BLaER1 treated with 17β-estradiol and CSF1 and Interleukin-3, amounts not matched to agents 10 nM and 100 nM (cell line): Measurements from ENCODE around the gene TMEM204.
A peak's percentile ranks its signal among the peaks of the same experiment; 100 is the strongest.
"Not testable (repeated sequence)": the region's sequence is repeated elsewhere in the genome, so short reads cannot be mapped to it uniquely, and the experiment has no call there.

Source experiments
- H3K27ac ChIP-seq, 11 experiments: shearing (Covaris generic); formaldehyde crosslinking; 2 replicates each; pipeline ENCODE4 v1.8.1; 2022
- H3K27me3 ChIP-seq, 11 experiments: shearing (Covaris generic); formaldehyde crosslinking; 2 replicates each; pipeline ENCODE4 v1.8.1; 2022
- H3K36me3 ChIP-seq, 11 experiments: shearing (Covaris generic); formaldehyde crosslinking; 2 replicates each; pipeline ENCODE4 v1.8.1; 2022
- H3K4me1 ChIP-seq, 10 experiments: shearing (Covaris generic); formaldehyde crosslinking; 2 replicates each; pipeline ENCODE4 v1.8.1; 2022
- H3K4me2 ChIP-seq, 11 experiments: shearing (Covaris generic); formaldehyde crosslinking; 2 replicates each; pipeline ENCODE4 v1.8.1; 2022
- H3K4me3 ChIP-seq, 10 experiments: shearing (Covaris generic); formaldehyde crosslinking; 2 replicates each; pipeline ENCODE4 v1.8.1; 2022
- H3K9ac ChIP-seq, 11 experiments: shearing (Covaris generic); formaldehyde crosslinking; 2 replicates each; pipeline ENCODE4 v1.8.1; 2022
- H3K9me3 ChIP-seq, 11 experiments: shearing (Covaris generic); formaldehyde crosslinking; replicated peaks in 1 of 11; 2 replicates each; pipeline ENCODE4 v1.8.1; 2022
- H4K20me1 ChIP-seq, 11 experiments: shearing (Covaris generic); formaldehyde crosslinking; 2 replicates each; pipeline ENCODE4 v1.8.1; 2022
- Cebpa-rat ChIP-seq, 11 experiments: shearing (Covaris generic); IDR thresholded peaks; 2 replicates each; pipeline ENCODE4 v1.8.1; 2022

The TMEM204 gene

GRCh38 chr16:1583180-1583579, 49.7 kb downstream of the TMEM204 start:
- H3K9ac ChIP-seq, result 0 out of 22 replicates have a peak overlapping the region, but pooled peaks of 1 of the 11 experiments have one; percentile 21
- H3K27me3 ChIP-seq, result no peaks in the 10 kb centered on the region
- H3K27ac ChIP-seq, result 0 out of 22 replicates have a peak overlapping the region, but pooled peaks of 1 of the 11 experiments have one; percentile 4
- TF ChIP-seq Cebpa-rat (IDR thresholded peaks at IDR 0.05), result no peak
- H3K4me1 ChIP-seq, result peaks cover 0 to 23% (median 16%) of the 10 kb centered on the region in 10 experiments; a peak in 14 of 20 replicates
- peaks cover 9 to 11% (median 10%) of the 10 kb centered on the region in 11 experiments; a peak in 21 of 22 replicates for H3K9me3 ChIP-seq
- peak overlapping the region in 7 of 11 experiments; percentile 10 to 50 (median 35); a peak in 11 of 22 replicates for H3K4me2 ChIP-seq
- peaks cover 32 to 85% (median 64%) of the 10 kb centered on the region in 11 experiments for H3K36me3 ChIP-seq
- 0 out of 22 replicates have a peak, but pooled peaks cover 0 to 3% (median 0%) of the 10 kb centered on the region in 11 experiments for H4K20me1 ChIP-seq
- H3K4me3 ChIP-seq, result no peak overlapping the region

DNA sequence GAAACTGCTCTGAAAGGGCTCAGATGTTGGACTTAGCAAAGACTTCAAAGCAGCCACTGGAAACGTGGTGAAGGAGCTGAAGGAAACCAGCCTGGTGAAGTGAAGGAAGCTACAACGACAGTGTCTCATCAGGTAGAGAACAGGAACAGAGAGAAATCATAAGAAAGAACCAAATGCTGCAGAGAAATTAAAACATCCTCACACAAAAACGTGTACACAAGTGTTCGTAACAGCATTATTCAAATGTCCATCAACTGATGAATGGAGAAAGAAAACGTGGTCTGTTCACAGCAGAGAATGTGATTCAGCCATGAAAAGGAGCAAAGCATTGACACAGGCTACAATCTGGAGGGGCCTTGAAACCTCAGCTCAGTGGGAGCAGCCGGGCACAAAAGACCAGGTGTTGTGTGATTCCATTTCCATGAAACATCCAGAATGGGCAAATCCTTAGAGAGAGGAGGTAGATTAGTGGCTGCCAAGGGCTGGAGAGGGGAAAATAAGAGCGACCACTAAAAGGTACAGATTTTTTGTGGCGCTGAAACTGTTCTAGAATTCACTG, 51.5 kb downstream of the TMEM204 start:
- Histone ChIP-seq H4K20me1 (0 out of 22 replicates have a peak, but pooled peaks cover 0 to 3% (median 0%) of the 10 kb centered on the region in 11 experiments), H3K27ac (no peak overlapping the region), H3K4me1 (peaks cover 0 to 18% (median 15%) of the 10 kb centered on the region in 10 experiments; a peak in 14 of 20 replicates), H3K4me2 (no peak overlapping the region), H3K4me3 (no peak overlapping the region), H3K9me3 (peaks cover 9 to 11% (median 10%) of the 10 kb centered on the region in 11 experiments; a peak in 21 of 22 replicates), H3K36me3 (peaks cover 36 to 81% (median 62%) of the 10 kb centered on the region in 11 experiments), H3K27me3 (no peaks in the 10 kb centered on the region), H3K9ac (no peak overlapping the region)
- no peak for TF ChIP-seq Cebpa-rat (IDR thresholded peaks at IDR 0.05)

- H4K20me1 ChIP-seq, result peaks cover 0 to 9% (median 0%) of the 10 kb centered on the region in 11 experiments; a peak in 2 of 22 replicates
- no peak for TF ChIP-seq Cebpa-rat (IDR thresholded peaks at IDR 0.05)
- peak overlapping the region in 1 of 11 experiments; percentile 13; a peak in 2 of 22 replicates for H3K9ac ChIP-seq
- no peaks in the 10 kb centered on the region for H3K27me3 ChIP-seq
- no peak overlapping the region for H3K4me2 ChIP-seq
- H3K4me3 ChIP-seq, result no peak overlapping the region
- H3K9me3 ChIP-seq, result no peaks in the 10 kb centered on the region
- peaks cover 12 to 64% (median 37%) of the 10 kb centered on the region in 11 experiments; a peak in 18 of 22 replicates for H3K36me3 ChIP-seq
- no peak overlapping the region for H3K27ac ChIP-seq
- H3K4me1 ChIP-seq, result peaks cover 0 to 17% (median 13%) of the 10 kb centered on the region in 10 experiments; a peak in 16 of 20 replicates
These were observed 56.9 kb downstream of the TMEM204 start for GRCh38 chr16:1590366-1590765.

DNA sequence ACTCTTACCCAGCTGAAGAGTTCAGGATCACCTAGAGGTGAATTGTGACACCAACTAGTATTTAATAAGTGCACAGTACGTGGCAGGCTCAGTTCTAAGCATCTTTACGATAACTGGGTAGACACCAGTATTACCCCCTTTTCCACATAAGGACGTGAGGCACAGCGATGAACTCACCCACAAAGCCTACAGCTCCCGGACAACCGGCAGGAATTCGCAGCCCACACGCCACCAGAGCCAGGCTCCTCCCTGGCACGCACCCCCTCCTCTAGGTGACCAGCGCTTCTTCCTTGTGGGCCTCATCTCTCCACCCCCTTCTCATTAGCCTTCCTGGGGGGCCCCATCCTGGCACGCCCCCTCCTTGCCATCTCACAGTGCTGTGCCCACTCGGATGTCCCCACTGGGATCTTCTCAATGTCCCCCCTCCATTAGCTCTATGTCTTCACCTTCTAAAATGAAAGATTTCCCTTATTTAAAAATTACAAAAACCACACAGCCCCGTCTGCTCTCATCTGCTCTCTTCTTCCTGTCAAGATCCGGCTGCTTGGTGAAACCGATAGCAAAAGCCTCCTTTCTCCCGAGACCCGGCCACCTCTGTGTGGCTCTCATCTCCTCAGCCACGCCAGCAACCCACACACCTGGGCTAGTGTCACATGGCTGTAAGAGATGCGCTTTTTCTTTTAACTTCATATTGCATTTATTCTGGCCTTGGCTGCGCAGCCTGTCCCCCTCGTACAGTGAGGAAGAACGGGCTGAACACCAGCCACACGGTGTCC, 57.7 kb downstream of the TMEM204 start:
- Histone ChIP-seq H3K4me1 (peaks cover 0 to 23% (median 17%) of the 10 kb centered on the region in 10 experiments; a peak in 16 of 20 replicates), H4K20me1 (peaks cover 0 to 9% (median 0%) of the 10 kb centered on the region in 11 experiments; a peak in 2 of 22 replicates), H3K27ac (no peak overlapping the region), H3K9me3 (no peaks in the 10 kb centered on the region), H3K4me2 (no peak overlapping the region), H3K27me3 (no peaks in the 10 kb centered on the region), H3K36me3 (peaks cover 10 to 59% (median 35%) of the 10 kb centered on the region in 11 experiments; a peak in 18 of 22 replicates), H3K4me3 (no peak overlapping the region), H3K9ac (peak overlapping the region in 1 of 11 experiments; percentile 13; a peak in 2 of 22 replicates)
- no peak for TF ChIP-seq Cebpa-rat (IDR thresholded peaks at IDR 0.05)

DNA sequence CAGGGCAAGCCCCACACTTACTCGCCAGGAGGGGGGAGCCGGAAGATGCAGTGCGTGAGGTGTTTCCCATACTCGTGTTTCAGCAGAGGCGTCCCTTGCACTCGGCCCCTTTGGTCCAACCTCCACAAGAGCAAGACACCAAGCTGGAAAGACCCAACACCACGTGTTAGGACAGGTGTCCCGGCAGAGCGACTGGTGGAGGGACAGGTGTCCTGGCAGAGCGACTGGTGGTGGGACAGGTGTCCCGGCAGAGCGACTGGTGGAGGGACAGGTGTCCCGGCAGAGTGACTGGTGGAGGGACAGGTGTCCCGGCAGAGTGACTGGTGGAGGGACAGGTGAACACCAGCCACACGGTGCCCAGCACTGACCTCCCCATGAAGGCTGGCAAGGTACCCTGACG, 59.0 kb downstream of the TMEM204 start:
- H3K27me3 ChIP-seq, result no peaks in the 10 kb centered on the region
- H3K4me1 ChIP-seq, result peaks cover 0 to 25% (median 17%) of the 10 kb centered on the region in 10 experiments; a peak in 16 of 20 replicates
- peaks cover 8 to 58% (median 30%) of the 10 kb centered on the region in 11 experiments; a peak in 19 of 22 replicates for H3K36me3 ChIP-seq
- no peaks in the 10 kb centered on the region for H3K9me3 ChIP-seq
- H4K20me1 ChIP-seq, result peaks cover 0 to 9% (median 0%) of the 10 kb centered on the region in 11 experiments; a peak in 2 of 22 replicates
- H3K27ac ChIP-seq, result no peak overlapping the region
- H3K9ac ChIP-seq, result no peak overlapping the region
- H3K4me3 ChIP-seq, result no peak overlapping the region
- TF ChIP-seq Cebpa-rat (IDR thresholded peaks at IDR 0.05), result no peak
- H3K4me2 ChIP-seq, result no peak overlapping the region

- not testable (repeated sequence) for H3K27me3 ChIP-seq, H3K4me3 ChIP-seq, H3K9ac ChIP-seq, H4K20me1 ChIP-seq, H3K27ac ChIP-seq, H3K9me3 ChIP-seq
- H3K4me1 ChIP-seq, result peaks cover 0 to 25% (median 17%) of the 10 kb centered on the region in 10 experiments; a peak in 16 of 20 replicates
- H3K36me3 ChIP-seq, result peaks cover 0 to 45% (median 20%) of the 10 kb centered on the region in 11 experiments; a peak in 18 of 22 replicates
- H3K4me2 ChIP-seq, result peak overlapping the region in 7 of 11 experiments; percentile 5 to 52 (median 19); a peak in 7 of 22 replicates
These were observed 62.0 kb downstream of the TMEM204 start for GRCh38 chr16:1595511-1595910.

- H4K20me1 ChIP-seq, result peaks cover 0 to 9% (median 0%) of the 10 kb centered on the region in 11 experiments; a peak in 1 of 22 replicates
- peaks cover 0 to 8% (median 4%) of the 10 kb centered on the region in 11 experiments; a peak in 10 of 22 replicates for H3K9me3 ChIP-seq
- H3K27me3 ChIP-seq, result no peaks in the 10 kb centered on the region
- H3K4me3 ChIP-seq, result no peak overlapping the region
- TF ChIP-seq Cebpa-rat (IDR thresholded peaks at IDR 0.05), result no peak
- H3K27ac ChIP-seq, result no peak overlapping the region
- H3K36me3 ChIP-seq, result peaks cover 8 to 45% (median 24%) of the 10 kb centered on the region in 11 experiments; a peak in 19 of 22 replicates
- H3K4me2 ChIP-seq, result no peak overlapping the region
- no peak overlapping the region for H3K9ac ChIP-seq
- H3K4me1 ChIP-seq, result peaks cover 0 to 25% (median 17%) of the 10 kb centered on the region in 10 experiments; a peak in 16 of 20 replicates
These were observed 63.0 kb downstream of the TMEM204 start for GRCh38 chr16:1596516-1596915.

DNA sequence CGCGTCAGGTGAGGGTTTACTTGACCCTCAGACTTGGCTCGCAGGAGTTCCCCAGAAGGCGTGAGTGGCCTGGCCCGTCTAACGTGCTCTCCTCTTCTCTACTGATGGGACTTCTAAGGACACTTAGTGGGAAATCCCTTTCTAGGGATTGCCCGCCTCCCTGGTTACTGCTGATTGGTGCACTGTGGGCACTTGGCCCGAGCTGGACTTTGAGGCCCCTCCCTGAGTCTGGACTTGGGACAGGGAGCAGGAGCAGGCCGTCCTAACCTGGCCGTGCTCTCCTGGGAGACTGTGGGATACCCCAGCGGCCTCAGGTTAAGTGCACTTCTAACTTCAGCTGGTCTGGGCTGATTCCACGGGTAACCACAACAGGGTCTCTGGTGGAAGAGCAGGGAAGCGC, 63.7 kb downstream of the TMEM204 start:
- H3K9me3 ChIP-seq, result peaks cover 0 to 8% (median 4%) of the 10 kb centered on the region in 11 experiments; a peak in 10 of 22 replicates
- H4K20me1 ChIP-seq, result peaks cover 0 to 8% (median 0%) of the 10 kb centered on the region in 11 experiments; a peak in 1 of 22 replicates
- H3K36me3 ChIP-seq, result peaks cover 14 to 49% (median 28%) of the 10 kb centered on the region in 11 experiments; a peak in 20 of 22 replicates
- no peak overlapping the region for H3K27ac ChIP-seq
- no peak overlapping the region for H3K4me3 ChIP-seq
- no peak for TF ChIP-seq Cebpa-rat (IDR thresholded peaks at IDR 0.05)
- peaks cover 0 to 25% (median 17%) of the 10 kb centered on the region in 10 experiments; a peak in 16 of 20 replicates for H3K4me1 ChIP-seq
- no peak overlapping the region for H3K4me2 ChIP-seq
- no peaks in the 10 kb centered on the region for H3K27me3 ChIP-seq
- H3K9ac ChIP-seq, result no peak overlapping the region
